ENCODE results near the gene RIC3.

GRCh38 chr11:8209208-8209807, 40.5 kb upstream of the RIC3 start:
- no peak for TF ChIP-seq CTCF (IDR thresholded peaks at IDR 0.05)
- TF ChIP-seq POLR2A (IDR thresholded peaks at IDR 0.05), result no peak
